Head of caudate nucleus (tissue), 42 donors: ENCODE data around the gene PLA1A.
"Not testable (repeated sequence)": the region's sequence is repeated elsewhere in the genome, so short reads cannot be mapped to it uniquely, and the experiment has no call there.

ENCODE experiments used
- DNase-seq, 42 donors: peaks; one replicate each; pipeline versions ENCODE4 v3.0.0 to v3.0.0-alpha.2; 2020 to 2021; ENCODE audit warnings: mixed read lengths in 7 of 42
- intact Hi-C: fragments of 100-400 bp; cut with DNase I; formaldehyde crosslinking; loops from one replicate; pipeline ENCODE4 v1.15.0; 2022

PLA1A gene

DNA sequence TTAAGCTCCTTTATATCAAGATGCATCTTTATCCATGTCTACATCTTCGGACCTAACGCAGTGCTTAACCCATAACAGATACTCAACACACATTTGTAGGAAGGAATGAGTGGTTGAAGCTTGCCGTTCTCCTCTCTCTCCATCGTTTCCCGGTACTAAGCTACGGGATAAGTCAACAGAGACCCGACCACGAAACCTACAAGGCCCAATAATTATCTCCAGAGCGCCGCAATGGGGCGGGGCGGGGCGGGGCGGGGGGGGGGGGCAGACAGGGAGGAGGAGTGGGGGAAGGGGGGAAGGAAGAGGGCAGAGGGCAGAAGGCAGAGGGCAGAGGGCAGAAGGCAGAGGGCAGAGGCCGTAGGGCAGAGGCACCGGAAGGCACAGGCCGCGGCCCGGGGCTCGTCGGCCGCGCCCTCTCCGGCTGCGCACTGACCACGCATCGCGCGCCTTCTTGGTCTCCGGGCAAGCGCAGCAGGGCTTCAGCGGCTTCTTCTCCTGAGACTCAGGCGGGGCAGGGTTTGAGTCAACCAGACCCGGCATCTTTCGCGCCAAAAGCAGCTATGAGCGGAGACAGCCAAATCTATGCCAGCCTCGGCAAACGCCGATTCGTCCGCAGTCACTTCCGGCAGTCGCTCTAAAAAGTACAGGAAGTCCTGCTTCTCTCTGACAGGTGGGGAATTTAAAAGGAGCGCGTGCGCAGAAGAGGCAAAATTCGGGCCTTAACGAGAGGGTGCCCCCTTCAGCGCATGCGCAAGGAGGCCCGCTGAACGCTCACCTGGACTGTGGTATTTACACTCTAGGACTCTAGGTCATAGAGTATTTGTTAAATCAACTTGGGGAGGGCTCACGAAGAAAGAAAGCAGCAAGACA, 79.3 kb downstream of the PLA1A start, which contains the start of gene COX17:
Gene COX17, minus strand, starts transcription at position 636 of the 870 bp plus-strand sequence. Its CDS starts 96 bp downstream, at position 540.
- intact Hi-C loops = loop anchor here (10.0 kb wide), 1 partner anchor 212 kb away; the partner anchor contains the start of genes POGLUT1 and TMEM39A
- DNase-seq = peak; percentile 82 to 97 (median 92)

DNA sequence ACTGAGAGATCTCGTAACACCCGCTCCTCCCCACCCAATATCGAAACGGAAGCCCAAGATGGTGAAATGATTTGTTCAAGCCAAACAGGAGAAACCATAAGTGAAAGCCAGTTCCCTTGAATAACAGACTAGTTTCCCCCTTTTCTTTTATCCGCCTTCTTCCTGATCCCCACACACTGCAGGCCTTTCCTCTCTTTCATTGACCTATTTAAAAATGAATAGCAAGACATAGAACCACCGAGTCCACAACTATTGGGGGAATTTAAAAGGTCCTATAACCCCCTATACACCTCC, 79.9 kb downstream of the PLA1A start:
- intact Hi-C loops = loop anchor here (10.0 kb wide), 1 partner anchor 213 kb away; the partner anchor contains the start of genes POGLUT1 and TMEM39A
- no peak for DNase-seq

DNA sequence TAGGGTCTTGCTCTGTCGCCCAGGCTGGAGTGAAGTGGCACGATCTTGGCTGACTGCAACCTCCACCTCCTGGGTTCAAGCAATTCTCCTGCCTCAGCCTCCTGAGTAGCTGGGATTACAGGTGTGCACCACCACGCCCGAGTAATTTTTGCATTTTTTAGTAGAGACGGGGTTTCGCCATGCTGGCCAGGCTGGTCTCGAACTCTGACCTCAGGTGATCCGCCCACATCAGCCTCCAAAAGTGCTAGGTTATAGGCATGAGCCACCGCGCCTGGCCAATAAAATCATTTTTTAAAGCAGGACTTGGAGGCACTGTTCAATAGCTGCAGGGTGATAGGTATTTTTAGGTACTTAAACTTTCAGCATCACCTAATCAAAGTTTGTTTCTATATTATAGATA, 80.5 kb downstream of the PLA1A start:
- intact Hi-C loops = loop anchor here (10.0 kb wide), 1 partner anchor 213 kb away; the partner anchor contains the start of genes POGLUT1 and TMEM39A
- not testable (repeated sequence) for DNase-seq
